T-cell (primary cell): Measurements from ENCODE around the gene TRUB1. TPM values are rescaled to one million over a fixed set of nuclear protein-coding genes. Genes with fewer than 3 reads are reported as not detected.
"Not testable (repeated sequence)": the region's sequence is repeated elsewhere in the genome, so short reads cannot be mapped to it uniquely, and the experiment has no call there.

Experiments
- ATAC-seq, 4 experiments: fragments of 200-7000 bp in 3 of 4; fragments of 150-1000 bp in 1 of 4; cut with Tn5 transposase; replicated peaks in 1 of 4; 1 replicate in 3 of 4; 2 replicates in 1 of 4; pipeline ENCODE4 v1.10.0; 2021; ENCODE audit warnings: moderate library complexity in 3 of 4, mild to moderate bottlenecking in 2 of 4, moderate number of reproducible peaks in 1 of 4
- CTCF ChIA-PET, 2 donors: fragments of 300-600 bp; sonication (Branson Sonifier 250); formaldehyde crosslinking; loops; one replicate each; lab custom pipeline; 2022; ENCODE audit warnings: antibody characterized with exemption in 2 of 2; lab: Charles Lee
- POLR2A ChIA-PET, 2 donors: fragments of 300-600 bp; sonication (Branson Sonifier 250); formaldehyde crosslinking; loops; one replicate each; lab custom pipeline; 2022; ENCODE audit warnings: antibody characterized with exemption in 2 of 2; lab: Charles Lee
- DNase-seq, 35 experiments: peaks; one replicate each; pipeline versions ENCODE4 v3.0.0 to v3.0.0-alpha.2; 2013 to 2023
- H3K27ac ChIP-seq: one replicate; pipeline ENCODE4 v1.5.1; 2013; ENCODE audit warnings: low read length
- H3K27me3 ChIP-seq, 2 experiments: replicated peaks in 1 of 2; 1 replicate in 1 of 2; 2 replicates in 1 of 2; pipeline versions ENCODE4 v1.6.1 to v1.7.0; 2013; ENCODE audit warnings: low read length in 1 of 2, mixed read lengths in 1 of 2; ENCODE audit not compliant: control insufficient read depth in 2 of 2, insufficient read depth in 2 of 2; ENCODE audit errors: extremely low read depth in 1 of 2
- H3K36me3 ChIP-seq, 2 donors: 1 replicate in 1 of 2; 2 replicates in 1 of 2; pipeline versions ENCODE4 v1.6.1 to v1.7.0; 2013; ENCODE audit warnings: low read length in 1 of 2; ENCODE audit not compliant: control insufficient read depth in 2 of 2, insufficient read depth in 1 of 2; ENCODE audit errors: extremely low read depth in 1 of 2
- H3K4me1 ChIP-seq, 2 experiments: 1 replicate in 1 of 2; 2 replicates in 1 of 2; pipeline versions ENCODE4 v1.6.1 to v1.7.0; 2013; ENCODE audit warnings: low read length in 2 of 2, mixed read lengths in 1 of 2; ENCODE audit not compliant: insufficient read depth in 2 of 2, control insufficient read depth in 1 of 2; ENCODE audit errors: extremely low read depth in 1 of 2
- H3K4me3 ChIP-seq, 2 donors: 1 replicate in 1 of 2; 2 replicates in 1 of 2; pipeline versions ENCODE4 v1.5.1 to v1.7.0; 2013; ENCODE audit warnings: mild to moderate bottlenecking in 2 of 2, low read length in 1 of 2, moderate library complexity in 1 of 2; ENCODE audit not compliant: control insufficient read depth in 1 of 2; ENCODE audit errors: extremely low read depth in 1 of 2
- H3K9me3 ChIP-seq: 2 replicates; pipeline ENCODE4 v1.7.0; 2013
- H3K27ac Mint-ChIP-seq, 2 donors: one replicate each; pipeline ENCODE4 v1.8.0; 2020 to 2021; ENCODE audit warnings: mild to moderate bottlenecking in 2 of 2, mixed read lengths in 2 of 2
- H3K27me3 Mint-ChIP-seq, 2 donors: one replicate each; pipeline ENCODE4 v1.8.0; 2021 to 2022; ENCODE audit warnings: mixed read lengths in 2 of 2
- H3K36me3 Mint-ChIP-seq: one replicate; pipeline ENCODE4 v1.8.0; 2021; ENCODE audit warnings: mixed read lengths
- H3K4me1 Mint-ChIP-seq, 3 donors: one replicate each; pipeline ENCODE4 v1.8.0; 2020 to 2022; ENCODE audit warnings: mixed read lengths in 3 of 3, mild to moderate bottlenecking in 1 of 3
- H3K4me3 Mint-ChIP-seq, 3 donors: one replicate each; pipeline ENCODE4 v1.8.0; 2020 to 2022; ENCODE audit warnings: mild to moderate bottlenecking in 3 of 3, mixed read lengths in 3 of 3, moderate library complexity in 3 of 3
- H3K9me3 Mint-ChIP-seq, 3 donors: one replicate each; pipeline ENCODE4 v1.8.0; 2020 to 2022; ENCODE audit warnings: mixed read lengths in 3 of 3
- WGBS: methylation state at CpG from one replicate; pipeline ENCODE4 v1.1.5; 2013; ENCODE audit warnings: missing lambda C conversion rate; ENCODE audit not compliant: insufficient coverage; 5-methylcytosine and 5-hydroxymethylcytosine counted together
- total RNA-seq, 35 experiments: library from RNA in 6 of 35; stranded (reverse) in 6 of 35; fragments of 120-200 nt in 1 of 35; gene quantifications; one replicate each; pipeline versions ENCODE4 v1.2.1 to v1.2.4 and lab custom pipeline; 2013 to 2026

The TRUB1 gene
- 10 to 100 TPM in 3 of 5 donors, 1 to 10 TPM in 2; 8.8 to 17.0 (median 11.0) TPM for total RNA-seq
- total RNA-seq (2013): 19.7 TPM
- 13.3 to 82.7 (median 23.9) reads per million in 29 experiments for total RNA-seq (lab: John Stamatoyannopoulos, UW)

DNA sequence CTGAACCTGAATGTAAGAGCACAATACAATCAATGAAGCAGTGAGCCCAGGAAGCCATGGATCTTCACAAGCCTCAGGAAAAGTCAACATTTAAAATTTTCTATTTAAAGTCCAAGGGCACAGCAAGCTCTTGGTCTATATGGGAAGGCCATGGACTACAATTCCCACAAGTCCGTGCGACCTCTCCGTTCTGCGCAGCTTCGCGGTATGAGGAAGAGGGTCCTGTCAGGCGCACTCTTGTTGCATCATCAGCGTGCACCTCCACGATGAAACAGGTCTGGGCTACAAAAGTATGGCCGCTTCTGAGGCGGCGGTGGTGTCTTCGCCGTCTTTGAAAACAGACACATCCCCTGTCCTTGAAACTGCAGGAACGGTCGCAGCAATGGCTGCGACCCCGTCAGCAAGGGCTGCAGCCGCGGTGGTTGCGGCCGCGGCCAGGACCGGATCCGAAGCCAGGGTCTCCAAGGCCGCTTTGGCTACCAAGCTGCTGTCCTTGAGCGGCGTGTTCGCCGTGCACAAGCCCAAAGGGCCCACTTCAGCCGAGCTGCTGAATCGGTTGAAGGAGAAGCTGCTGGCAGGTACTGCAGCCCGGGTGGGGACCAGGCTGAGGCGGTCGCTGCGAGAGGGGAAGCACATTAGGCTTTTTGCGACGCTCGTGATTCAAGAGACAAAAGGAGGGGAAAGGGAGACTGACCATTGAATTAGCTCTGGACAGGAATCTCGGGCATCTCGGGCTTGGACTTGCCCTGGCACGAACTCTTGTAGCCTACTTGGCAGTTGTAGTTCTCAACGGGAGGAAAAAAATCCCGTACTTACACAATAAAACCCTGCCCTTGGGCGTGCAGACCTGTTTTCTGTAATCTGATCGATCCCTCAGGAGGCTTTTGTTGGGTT lies at the start of gene TRUB1:
TRUB1 (plus strand) TSS at position 234 of the 894 bp plus-strand sequence; CDS start at position 293, 59 bp downstream.
- WGBS: 0% methylated on average over 33 of the region's 46 CpGs
- H3K27ac Mint-ChIP-seq: peak within 1 kb of the TSS; percentile 91 to 94
- peaks cover 8% of the 10 kb centered on the region for H3K36me3 Mint-ChIP-seq
- Histone ChIP-seq H3K4me3 (peak within 1 kb of the TSS; percentile 95 to 100), H3K36me3 (peaks cover 0 to 13% of the 10 kb centered on the region in 2 donors), H3K9me3 (no peaks in the 10 kb centered on the region), H3K4me1 (peaks cover 11 to 13% of the 10 kb centered on the region in 2 experiments), H3K27ac (peak within 1 kb of the TSS; percentile 71), H3K27me3 (no peaks in the 10 kb centered on the region)
- H3K9me3 Mint-ChIP-seq: no peaks in the 10 kb centered on the region
- CTCF ChIA-PET: interaction anchor here (0.7 to 1.2 kb wide), 2 partner anchors 634 to 1381 kb away, joined by 3 read pairs; no protein-coding TSS in a partner anchor
- DNase-seq (peak; percentile 67 to 96 (median 90)), ATAC-seq (peak; percentile 100)
- peaks cover 29 to 42% (median 38%) of the 10 kb centered on the region in 3 donors for H3K4me1 Mint-ChIP-seq
- POLR2A ChIA-PET: no interaction called here
- H3K27me3 Mint-ChIP-seq: peaks cover 0 to 7% of the 10 kb centered on the region in 2 donors
- H3K4me3 Mint-ChIP-seq: peak within 1 kb of the TSS; percentile 94 to 99 (median 97)

DNA sequence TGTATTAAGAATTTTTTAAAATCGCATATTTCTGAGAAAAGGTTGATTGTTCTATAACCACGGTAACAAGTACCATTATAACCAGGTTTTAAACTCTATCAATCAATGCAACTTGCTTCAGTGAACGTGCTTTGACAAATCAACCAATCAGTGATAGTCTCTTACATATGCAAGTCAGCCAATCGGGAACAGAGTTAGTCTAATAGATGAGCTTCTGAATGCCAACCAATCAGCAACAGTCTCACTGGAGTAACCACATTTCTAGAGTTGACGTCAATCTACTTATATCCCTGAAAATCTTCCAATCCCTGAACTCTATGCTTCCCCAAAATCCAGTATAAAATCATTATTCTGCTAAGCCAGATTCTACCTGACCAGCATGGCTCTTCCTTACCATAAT lies 44.7 kb upstream of the TRUB1 start:
- H3K9me3 ChIP-seq: no peaks in the 10 kb centered on the region
- Mint-ChIP-seq H3K27me3 (peaks cover 2 to 4% of the 10 kb centered on the region in 2 donors), H3K4me1 (no peaks in the 10 kb centered on the region), H3K27ac (no peak overlapping the region), H3K4me3 (no peak overlapping the region), H3K36me3 (no peaks in the 10 kb centered on the region), H3K9me3 (no peaks in the 10 kb centered on the region)
- H3K4me1 ChIP-seq: no peaks in the 10 kb centered on the region
- DNase-seq: no peak
- H3K36me3 ChIP-seq: no peaks in the 10 kb centered on the region
- ChIA-PET CTCF (no interaction called here), POLR2A (no interaction called here)
- no peak overlapping the region for H3K27ac ChIP-seq
- peaks cover 0 to 4% of the 10 kb centered on the region in 2 experiments for H3K27me3 ChIP-seq
- WGBS: 100% methylated on average over 2 of the region's 5 CpGs
- ATAC-seq: no peak
- no peak overlapping the region for H3K4me3 ChIP-seq

DNA sequence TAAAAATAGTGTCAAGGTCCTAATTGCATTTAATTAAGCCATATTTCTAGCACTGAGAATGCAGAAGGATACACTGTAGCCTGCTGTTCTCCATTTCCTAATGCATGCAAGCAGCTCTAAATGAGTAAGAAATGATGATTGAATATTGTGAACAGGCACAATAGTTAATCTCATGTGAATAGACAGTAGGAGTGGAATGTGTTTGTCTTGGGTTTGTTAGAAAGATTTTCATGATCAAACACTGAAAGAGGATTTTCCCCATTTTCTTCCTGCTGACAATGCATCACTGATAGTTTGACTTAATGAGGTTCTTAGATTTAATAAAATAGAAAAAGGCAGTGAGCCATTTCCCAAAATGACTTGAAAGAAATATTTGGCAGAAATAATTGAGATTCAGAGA lies 43.1 kb upstream of the TRUB1 start:
- H3K27me3 ChIP-seq: no peaks in the 10 kb centered on the region
- no peaks in the 10 kb centered on the region for H3K4me1 Mint-ChIP-seq
- H3K36me3 Mint-ChIP-seq: no peaks in the 10 kb centered on the region
- no peaks in the 10 kb centered on the region for H3K9me3 ChIP-seq
- no peak overlapping the region for H3K4me3 Mint-ChIP-seq
- no peak overlapping the region for H3K4me3 ChIP-seq
- ChIA-PET CTCF (no interaction called here), POLR2A (no interaction called here)
- no peak overlapping the region for H3K27ac Mint-ChIP-seq
- no peaks in the 10 kb centered on the region for H3K9me3 Mint-ChIP-seq
- no peak overlapping the region for H3K27ac ChIP-seq
- no peaks in the 10 kb centered on the region for H3K36me3 ChIP-seq
- no peak for DNase-seq
- no peak for ATAC-seq
- H3K4me1 ChIP-seq: no peaks in the 10 kb centered on the region
- peaks cover 0 to 3% of the 10 kb centered on the region in 2 donors for H3K27me3 Mint-ChIP-seq

DNA sequence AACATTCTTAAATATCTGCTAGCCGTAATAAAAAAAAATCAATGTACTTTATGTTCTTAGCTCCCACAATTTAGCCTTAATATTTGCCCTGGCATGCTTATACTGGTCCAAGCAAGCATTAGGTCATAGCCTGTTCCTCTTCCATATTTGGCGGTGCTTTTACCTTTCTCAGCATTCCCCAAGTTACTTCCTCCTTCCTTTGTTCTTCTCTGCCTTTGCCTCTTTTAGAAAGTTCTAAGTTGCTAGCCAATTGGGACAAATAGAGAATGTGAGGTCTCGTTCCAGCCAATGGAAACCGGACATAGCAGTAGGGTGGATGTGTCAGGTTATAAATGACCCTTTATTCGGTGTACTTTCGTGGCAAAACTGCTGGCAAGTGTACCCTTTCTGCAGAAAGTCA lies 41.0 kb upstream of the TRUB1 start:
- H3K36me3 ChIP-seq, ATAC-seq, H3K36me3 Mint-ChIP-seq, H3K27me3 ChIP-seq, H3K27ac Mint-ChIP-seq, H3K27me3 Mint-ChIP-seq, CTCF ChIA-PET, H3K4me1 ChIP-seq, H3K4me3 ChIP-seq, H3K4me1 Mint-ChIP-seq, DNase-seq, H3K27ac ChIP-seq, POLR2A ChIA-PET, H3K9me3 Mint-ChIP-seq, H3K4me3 Mint-ChIP-seq, H3K9me3 ChIP-seq: not testable (repeated sequence)
- WGBS: 87% methylated on average over 3 of the region's 6 CpGs

DNA sequence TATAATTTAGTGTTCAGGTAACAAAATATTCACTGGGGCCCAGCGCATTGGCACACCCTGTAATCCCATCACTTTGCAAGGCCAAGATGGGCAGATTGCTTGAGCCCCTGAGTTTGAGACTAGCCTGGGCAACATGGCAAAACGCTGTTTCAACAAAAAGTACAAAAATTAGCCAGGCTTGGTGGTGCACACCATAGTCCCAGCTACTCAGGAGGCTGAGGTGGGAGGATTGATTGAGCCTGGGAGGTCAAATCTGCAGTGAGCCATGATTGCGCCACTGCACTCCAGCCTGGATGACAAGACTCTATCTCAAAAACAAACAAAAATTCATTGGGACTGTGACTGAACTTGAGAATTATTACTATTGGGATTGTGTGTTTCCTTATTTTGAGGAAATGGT lies 40.4 kb upstream of the TRUB1 start:
- Histone ChIP-seq H3K9me3 (no peaks in the 10 kb centered on the region), H3K4me1 (no peaks in the 10 kb centered on the region), H3K27me3 (no peaks in the 10 kb centered on the region), H3K36me3 (no peaks in the 10 kb centered on the region), H3K27ac (no peak overlapping the region), H3K4me3 (no peak overlapping the region)
- H3K4me1 Mint-ChIP-seq: no peaks in the 10 kb centered on the region
- ATAC-seq (no peak), DNase-seq (no peak)
- H3K27ac Mint-ChIP-seq: no peak overlapping the region
- CTCF ChIA-PET: no interaction called here
- POLR2A ChIA-PET: no interaction called here
- H3K9me3 Mint-ChIP-seq: no peaks in the 10 kb centered on the region
- H3K4me3 Mint-ChIP-seq: no peak overlapping the region
- WGBS: 57% methylated on average over 2 of the region's 3 CpGs
- no peaks in the 10 kb centered on the region for H3K36me3 Mint-ChIP-seq
- H3K27me3 Mint-ChIP-seq: peaks cover 0 to 4% of the 10 kb centered on the region in 2 donors

DNA sequence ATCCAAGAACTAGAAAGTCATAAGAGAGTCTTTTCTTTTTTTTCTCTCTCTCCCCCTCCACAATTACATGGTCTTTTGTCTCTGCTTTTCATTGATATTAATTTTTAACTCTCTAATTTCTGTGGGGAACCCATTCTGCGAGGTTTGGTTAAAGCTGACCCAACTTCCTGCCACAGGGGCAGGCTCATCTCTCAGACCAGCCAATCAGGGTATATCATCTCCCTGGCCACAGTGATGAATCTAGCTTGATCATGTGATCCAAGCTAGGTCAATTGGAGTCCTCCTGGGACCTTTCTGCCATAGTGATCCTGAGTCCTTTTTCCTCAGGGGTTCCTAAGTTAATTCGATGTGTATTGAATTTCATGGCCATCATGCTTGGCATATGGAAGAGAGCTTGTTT lies 38.0 kb upstream of the TRUB1 start:
- ATAC-seq (no peak), DNase-seq (no peak)
- Histone ChIP-seq H3K9me3 (no peaks in the 10 kb centered on the region), H3K4me1 (no peaks in the 10 kb centered on the region), H3K36me3 (no peaks in the 10 kb centered on the region), H3K27ac (no peak overlapping the region), H3K27me3 (peaks cover 0 to 3% of the 10 kb centered on the region in 2 experiments), H3K4me3 (no peak overlapping the region)
- Mint-ChIP-seq H3K27me3 (peaks cover 5 to 9% of the 10 kb centered on the region in 2 donors), H3K36me3 (no peaks in the 10 kb centered on the region), H3K27ac (no peak overlapping the region), H3K9me3 (no peaks in the 10 kb centered on the region), H3K4me3 (no peak overlapping the region), H3K4me1 (no peaks in the 10 kb centered on the region)
- ChIA-PET POLR2A (no interaction called here), CTCF (no interaction called here)
- 80% methylated on average over 1 of the region's 2 CpGs for WGBS
